Measurements from ENCODE around the gene SDHAF3.
"Not testable (repeated sequence)": the region's sequence is repeated elsewhere in the genome, so short reads cannot be mapped to it uniquely, and the experiment has no call there.

The SDHAF3 gene

DNA sequence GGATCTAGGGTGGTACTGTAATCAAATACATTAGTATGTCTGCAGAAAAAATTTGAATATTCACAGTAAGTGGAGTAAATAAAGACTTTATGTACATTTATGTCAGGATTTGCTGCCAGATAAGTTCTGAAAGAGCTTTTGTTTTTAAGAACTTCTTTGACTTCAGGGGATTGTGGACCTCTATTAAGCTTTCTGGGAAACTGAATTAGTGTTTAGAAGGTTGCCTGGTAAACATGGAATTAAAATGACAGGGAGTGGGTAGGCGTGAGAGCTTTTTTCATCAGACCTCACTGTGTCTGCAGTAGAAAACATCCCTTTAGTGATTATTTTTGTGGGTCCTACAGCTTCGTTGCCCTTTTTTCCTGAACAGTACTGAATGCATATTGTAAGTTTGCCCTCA is 15.7 kb downstream of the SDHAF3 start:
- Histone ChIP-seq H3K4me3 (ENCODE audit: low read length) (no peak overlapping the region), H3K4me1 (ENCODE audit: control insufficient read depth, insufficient read depth, low read length) (no peaks in the 10 kb centered on the region), H3K9ac (ENCODE audit: low read length) (no peak overlapping the region), H3K36me3 (ENCODE audit: control insufficient read depth, insufficient read depth, low read length) (no peaks in the 10 kb centered on the region), H3K27ac (ENCODE audit: low read depth, low read length) (no peak overlapping the region), H3K27me3 (ENCODE audit: control insufficient read depth, insufficient read depth, low read length) (no peaks in the 10 kb centered on the region)

DNA sequence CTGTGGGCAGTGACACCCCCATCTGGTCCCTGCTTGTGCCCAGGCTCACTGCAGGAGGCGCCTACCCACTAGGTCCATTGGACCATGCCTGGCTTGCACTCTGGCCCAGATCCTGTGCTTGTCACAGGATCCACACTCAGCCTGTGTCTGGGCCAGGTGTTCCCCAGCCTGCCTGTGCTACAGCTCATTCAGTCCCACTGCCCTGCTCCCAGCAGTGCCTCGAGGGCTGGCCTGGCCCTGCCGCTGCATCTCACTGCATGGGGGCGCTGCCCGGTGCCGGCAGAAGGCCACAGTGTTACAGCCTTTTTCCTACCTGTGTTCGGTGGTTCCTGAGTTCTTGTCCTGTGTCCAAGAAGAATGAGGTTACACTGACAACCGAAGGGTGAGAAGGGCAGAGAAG is 21.3 kb downstream of the SDHAF3 start:
- Histone ChIP-seq H3K27me3 (ENCODE audit: control insufficient read depth, insufficient read depth, low read length) (no peaks in the 10 kb centered on the region), H3K4me3 (ENCODE audit: low read length) (no peak overlapping the region), H3K4me1 (ENCODE audit: control insufficient read depth, insufficient read depth, low read length) (no peaks in the 10 kb centered on the region), H3K36me3 (ENCODE audit: control insufficient read depth, insufficient read depth, low read length) (no peaks in the 10 kb centered on the region), H3K27ac (ENCODE audit: low read depth, low read length) (no peak overlapping the region), H3K9ac (ENCODE audit: low read length) (no peak overlapping the region)

GRCh38 chr7:97145068-97145467 is 27.6 kb downstream of the SDHAF3 start:
- H3K4me3 ChIP-seq (ENCODE audit: low read length): no peak overlapping the region
- no peaks in the 10 kb centered on the region for H3K36me3 ChIP-seq (ENCODE audit: control insufficient read depth, insufficient read depth, low read length)
- no peaks in the 10 kb centered on the region for H3K4me1 ChIP-seq (ENCODE audit: control insufficient read depth, insufficient read depth, low read length)
- H3K27me3 ChIP-seq (ENCODE audit: control insufficient read depth, insufficient read depth, low read length): no peaks in the 10 kb centered on the region
- no peak overlapping the region for H3K27ac ChIP-seq (ENCODE audit: low read depth, low read length)
- no peak overlapping the region for H3K9ac ChIP-seq (ENCODE audit: low read length)

GRCh38 chr7:97149843-97150242 is 32.3 kb downstream of the SDHAF3 start:
- H3K4me3 ChIP-seq (ENCODE audit: low read length): no peak overlapping the region
- no peaks in the 10 kb centered on the region for H3K36me3 ChIP-seq (ENCODE audit: control insufficient read depth, insufficient read depth, low read length)
- H3K4me1 ChIP-seq (ENCODE audit: control insufficient read depth, insufficient read depth, low read length): no peaks in the 10 kb centered on the region
- H3K27ac ChIP-seq (ENCODE audit: low read depth, low read length): no peak overlapping the region
- H3K27me3 ChIP-seq (ENCODE audit: control insufficient read depth, insufficient read depth, low read length): no peaks in the 10 kb centered on the region
- H3K9ac ChIP-seq (ENCODE audit: low read length): no peak overlapping the region

- H3K36me3 ChIP-seq (ENCODE audit: control insufficient read depth, insufficient read depth, low read length): no peaks in the 10 kb centered on the region
- H3K27ac ChIP-seq (ENCODE audit: low read depth, low read length): no peak overlapping the region
These were observed 38.5 kb downstream of the SDHAF3 start for GRCh38 chr7:97155897-97156418.

GRCh38 chr7:97159984-97160383 is 42.5 kb downstream of the SDHAF3 start:
- not testable (repeated sequence) for H3K9ac ChIP-seq (ENCODE audit: low read length); H3K36me3 ChIP-seq (ENCODE audit: control insufficient read depth, insufficient read depth, low read length); H3K4me1 ChIP-seq (ENCODE audit: control insufficient read depth, insufficient read depth, low read length); H3K27me3 ChIP-seq (ENCODE audit: control insufficient read depth, insufficient read depth, low read length); H3K27ac ChIP-seq (ENCODE audit: low read depth, low read length); H3K4me3 ChIP-seq (ENCODE audit: low read length)

More at GRCh38 chr7:97155897-97156418, 38.5 kb downstream of the SDHAF3 start:
- Histone ChIP-seq H3K4me1 (ENCODE audit: control insufficient read depth, insufficient read depth, low read length) (no peaks in the 10 kb centered on the region), H3K9ac (ENCODE audit: low read length) (no peak overlapping the region), H3K27me3 (ENCODE audit: control insufficient read depth, insufficient read depth, low read length) (no peaks in the 10 kb centered on the region), H3K4me3 (ENCODE audit: low read length) (no peak overlapping the region)

- H3K36me3 ChIP-seq (ENCODE audit: control insufficient read depth, insufficient read depth, low read length); H3K27ac ChIP-seq (ENCODE audit: low read depth, low read length): not testable (repeated sequence)
These were observed 44.1 kb downstream of the SDHAF3 start for GRCh38 chr7:97161609-97162008.

DNA sequence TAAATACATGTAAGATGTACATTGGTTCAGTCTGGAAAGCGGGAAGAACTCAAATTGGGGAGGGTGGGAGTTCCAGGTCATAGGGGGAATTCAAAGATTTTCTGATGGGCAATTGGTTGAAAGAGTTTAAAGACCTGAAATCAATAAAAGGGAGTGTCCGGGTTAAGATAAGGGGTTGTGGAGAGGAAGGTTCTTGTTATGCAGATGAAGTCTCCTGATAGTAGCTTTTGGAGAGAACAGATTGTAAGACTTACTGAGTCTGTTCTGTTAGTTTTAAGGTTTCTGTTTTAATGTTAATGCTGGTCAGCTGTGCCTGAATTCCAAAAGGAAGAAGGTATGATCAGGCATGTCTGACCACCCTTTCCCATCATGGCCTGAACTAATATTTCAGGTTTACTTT is 48.8 kb downstream of the SDHAF3 start:
- Histone ChIP-seq H3K36me3 (ENCODE audit: control insufficient read depth, insufficient read depth, low read length) (no peaks in the 10 kb centered on the region), H3K4me3 (ENCODE audit: low read length) (no peak overlapping the region), H3K4me1 (ENCODE audit: control insufficient read depth, insufficient read depth, low read length) (no peaks in the 10 kb centered on the region), H3K27me3 (ENCODE audit: control insufficient read depth, insufficient read depth, low read length) (no peaks in the 10 kb centered on the region), H3K9ac (ENCODE audit: low read length) (no peak overlapping the region), H3K27ac (ENCODE audit: low read depth, low read length) (no peak overlapping the region)

More at GRCh38 chr7:97161609-97162008, 44.1 kb downstream of the SDHAF3 start:
- not testable (repeated sequence) for H3K9ac ChIP-seq (ENCODE audit: low read length); H3K4me3 ChIP-seq (ENCODE audit: low read length); H3K27me3 ChIP-seq (ENCODE audit: control insufficient read depth, insufficient read depth, low read length); H3K4me1 ChIP-seq (ENCODE audit: control insufficient read depth, insufficient read depth, low read length)

DNA sequence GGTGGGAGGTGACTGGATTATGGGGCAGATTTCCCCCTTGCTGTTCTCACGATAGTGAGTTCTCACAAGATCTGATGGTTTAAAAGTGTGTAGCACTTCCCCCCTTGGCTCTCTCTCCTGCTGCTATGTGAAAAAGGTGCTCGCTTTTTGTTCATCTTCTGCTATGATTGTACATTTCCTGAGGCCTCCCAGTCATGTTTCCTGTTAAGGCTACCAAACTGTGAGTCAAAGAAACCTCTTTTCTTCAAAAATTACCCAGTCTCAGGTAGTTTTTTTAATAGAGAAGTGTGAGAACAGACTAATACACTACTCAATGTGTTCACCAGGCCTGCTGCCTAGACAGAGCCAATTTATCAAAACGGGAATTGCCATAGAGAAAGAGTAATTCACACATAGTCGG is 49.7 kb downstream of the SDHAF3 start:
- Histone ChIP-seq H3K36me3 (ENCODE audit: control insufficient read depth, insufficient read depth, low read length) (no peaks in the 10 kb centered on the region), H3K9ac (ENCODE audit: low read length) (no peak overlapping the region), H3K4me3 (ENCODE audit: low read length) (no peak overlapping the region), H3K27ac (ENCODE audit: low read depth, low read length) (no peak overlapping the region), H3K4me1 (ENCODE audit: control insufficient read depth, insufficient read depth, low read length) (no peaks in the 10 kb centered on the region), H3K27me3 (ENCODE audit: control insufficient read depth, insufficient read depth, low read length) (no peaks in the 10 kb centered on the region)

DNA sequence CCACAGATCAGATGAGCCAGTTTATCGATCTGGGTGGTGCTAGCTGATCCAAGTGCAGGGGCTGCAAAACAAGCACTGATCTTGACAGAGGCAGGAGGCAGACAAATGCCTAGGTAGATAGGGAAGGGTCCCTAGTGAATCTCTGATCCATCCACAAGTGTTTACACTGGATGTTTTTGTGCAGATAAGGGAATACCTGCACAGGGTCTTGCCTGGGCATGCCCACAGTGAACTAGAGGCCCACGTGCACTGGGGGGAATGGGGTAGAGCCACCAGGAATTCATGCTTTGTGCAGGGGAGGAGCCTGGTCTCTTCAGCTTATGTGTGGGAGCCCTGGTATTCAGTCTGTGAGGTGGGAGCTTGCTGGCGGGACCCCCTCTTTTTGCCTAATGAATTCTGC is 50.3 kb downstream of the SDHAF3 start:
- H3K27me3 ChIP-seq (ENCODE audit: control insufficient read depth, insufficient read depth, low read length): no peaks in the 10 kb centered on the region
- H3K27ac ChIP-seq (ENCODE audit: low read depth, low read length): no peak overlapping the region
- no peaks in the 10 kb centered on the region for H3K36me3 ChIP-seq (ENCODE audit: control insufficient read depth, insufficient read depth, low read length)
- no peak overlapping the region for H3K9ac ChIP-seq (ENCODE audit: low read length)
- no peak overlapping the region for H3K4me3 ChIP-seq (ENCODE audit: low read length)
- no peaks in the 10 kb centered on the region for H3K4me1 ChIP-seq (ENCODE audit: control insufficient read depth, insufficient read depth, low read length)

DNA sequence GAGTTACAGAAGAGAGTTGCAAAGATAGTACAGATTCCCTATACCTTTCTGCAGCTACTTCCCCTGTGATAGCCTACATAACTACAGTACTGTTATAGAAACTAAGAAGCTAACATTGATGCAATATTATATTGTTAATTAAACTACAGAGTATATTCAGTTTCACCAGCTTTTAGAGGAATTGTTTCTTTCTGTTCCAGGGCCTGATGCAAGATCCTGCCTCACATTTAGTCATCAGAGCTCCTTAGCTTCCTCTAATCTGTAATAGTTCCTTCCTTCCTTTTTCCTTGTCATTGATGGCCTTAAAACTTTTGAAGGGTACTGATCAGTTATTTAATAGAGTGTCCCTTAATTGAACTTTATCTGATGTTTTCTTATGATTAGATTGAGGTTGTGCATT is 56.8 kb downstream of the SDHAF3 start:
- no peaks in the 10 kb centered on the region for H3K4me1 ChIP-seq (ENCODE audit: control insufficient read depth, insufficient read depth, low read length)

GRCh38 chr7:97179454-97180104 is 62.1 kb downstream of the SDHAF3 start:
- no peaks in the 10 kb centered on the region for H3K36me3 ChIP-seq (ENCODE audit: control insufficient read depth, insufficient read depth, low read length)
- H3K9ac ChIP-seq (ENCODE audit: low read length): no peak overlapping the region
- H3K4me1 ChIP-seq (ENCODE audit: control insufficient read depth, insufficient read depth, low read length): no peaks in the 10 kb centered on the region
- no peak overlapping the region for H3K27ac ChIP-seq (ENCODE audit: low read depth, low read length)
- H3K4me3 ChIP-seq (ENCODE audit: low read length): no peak overlapping the region
- H3K27me3 ChIP-seq (ENCODE audit: control insufficient read depth, insufficient read depth, low read length): no peaks in the 10 kb centered on the region

More for the DNA sequence above, 56.8 kb downstream of the SDHAF3 start:
- no peak overlapping the region for H3K27ac ChIP-seq (ENCODE audit: low read depth, low read length)
- no peaks in the 10 kb centered on the region for H3K27me3 ChIP-seq (ENCODE audit: control insufficient read depth, insufficient read depth, low read length)
- no peak overlapping the region for H3K4me3 ChIP-seq (ENCODE audit: low read length)
- H3K36me3 ChIP-seq (ENCODE audit: control insufficient read depth, insufficient read depth, low read length): no peaks in the 10 kb centered on the region
- no peak overlapping the region for H3K9ac ChIP-seq (ENCODE audit: low read length)

- Histone ChIP-seq H3K27me3 (ENCODE audit: control insufficient read depth, insufficient read depth, low read length) (no peaks in the 10 kb centered on the region), H3K9ac (ENCODE audit: low read length) (no peak overlapping the region), H3K27ac (ENCODE audit: low read depth, low read length) (no peak overlapping the region), H3K4me1 (ENCODE audit: control insufficient read depth, insufficient read depth, low read length) (no peaks in the 10 kb centered on the region), H3K4me3 (ENCODE audit: low read length) (no peak overlapping the region), H3K36me3 (ENCODE audit: control insufficient read depth, insufficient read depth, low read length) (no peaks in the 10 kb centered on the region)
These were observed 69.6 kb downstream of the SDHAF3 start for GRCh38 chr7:97187067-97187466.
